ENCODE data around the gene CCDC71. TPM values are rescaled to one million over a fixed set of nuclear protein-coding genes. Genes with fewer than 3 reads are reported as not detected.

Gene CCDC71
- total and polyA plus RNA-seq, 9 of the 15 experiments (the other 6 are each of a cell fraction or from before 2014, with no cell fraction given), result 0.13 to 19.3 (median 14.3) TPM

DNA sequence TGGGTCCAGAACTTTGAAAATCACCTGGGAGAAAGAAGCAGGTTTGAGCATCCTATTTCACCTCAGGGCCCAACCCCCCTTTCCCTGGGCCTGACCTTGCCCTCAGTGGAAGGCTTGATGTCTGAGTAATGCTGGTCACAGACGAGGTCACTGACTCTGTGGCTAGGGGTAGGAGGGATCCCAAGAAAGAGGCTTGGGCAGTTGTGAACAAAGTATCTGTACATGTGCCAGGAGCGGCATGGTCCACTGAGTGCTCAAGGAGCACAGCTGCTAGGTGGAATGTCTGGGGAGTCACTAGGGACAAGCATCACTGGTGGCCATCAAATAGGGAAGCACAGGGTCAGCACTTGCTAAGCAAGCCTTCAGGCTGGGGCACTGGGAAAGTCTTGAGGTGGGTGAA is 7.3 kb downstream of the CCDC71 start:
- 57% methylated on average over 2 of the region's 2 CpGs for WGBS (ENCODE audit: insufficient coverage, low coverage, missing lambda C conversion rate)
- no peak; the same call in 2 of the 3 replicates for ATAC-seq
- no peaks in the 10 kb centered on the region for H3K27me3 ChIP-seq (ENCODE audit: control insufficient read depth in 2 of 2, insufficient read depth in 2 of 2, low read length in 2 of 2)
- no TSS peak for BruUV-seq (replicated peaks)
- H2AFZ ChIP-seq (ENCODE audit: low read depth, low read length), result no peak overlapping the region
- DNase-seq (ENCODE audit: extremely low read depth in 1 of 4, low spot score in 3 of 4), result no peak
- no peaks in the 10 kb centered on the region for H3K9me3 ChIP-seq (replicated peaks; ENCODE audit: control insufficient read depth, insufficient read depth, low read depth, low read length)
- no peaks in the 10 kb centered on the region for H4K20me1 ChIP-seq (replicated peaks; ENCODE audit: control insufficient read depth, insufficient read depth, low read length)
- H3K9ac ChIP-seq (ENCODE audit: insufficient read depth in 1 of 2, low read depth in 2 of 2, low read length in 2 of 2), result no peak overlapping the region
- in situ Hi-C loops (cut with MboI), result loop anchor here (25.0 kb wide), 1 partner anchor 279 kb away; the partner anchor contains the start of gene NICN1
- ChIA-PET POLR2A (interaction anchor here (0.7 to 0.8 kb wide), 3 partner anchors 20 to 271 kb away, joined by 3 to 5 read pairs (median 3); no protein-coding TSS in a partner anchor), CTCF (ENCODE audit: low intra/inter-chr PET ratio) (no interaction called here)
- TF ChIP-seq ZBTB12 (CRISPR knock-in tag; IDR thresholded peaks at IDR 0.05), result no peak
- no peak for TF ChIP-seq CBFB (CRISPR knock-in tag; IDR thresholded peaks at IDR 0.05)
- no peak for TF ChIP-seq POLR3G (IDR thresholded peaks at IDR 0.05; ENCODE audit: extremely low read depth, insufficient read length, insufficient replicate concordance)
- TF ChIP-seq SMARCA5 (IDR thresholded peaks at IDR 0.05), result no peak
- no peak for TF ChIP-seq FOXO4 (CRISPR knock-in tag; IDR thresholded peaks at IDR 0.05)
- TF ChIP-seq, protein P1, sequence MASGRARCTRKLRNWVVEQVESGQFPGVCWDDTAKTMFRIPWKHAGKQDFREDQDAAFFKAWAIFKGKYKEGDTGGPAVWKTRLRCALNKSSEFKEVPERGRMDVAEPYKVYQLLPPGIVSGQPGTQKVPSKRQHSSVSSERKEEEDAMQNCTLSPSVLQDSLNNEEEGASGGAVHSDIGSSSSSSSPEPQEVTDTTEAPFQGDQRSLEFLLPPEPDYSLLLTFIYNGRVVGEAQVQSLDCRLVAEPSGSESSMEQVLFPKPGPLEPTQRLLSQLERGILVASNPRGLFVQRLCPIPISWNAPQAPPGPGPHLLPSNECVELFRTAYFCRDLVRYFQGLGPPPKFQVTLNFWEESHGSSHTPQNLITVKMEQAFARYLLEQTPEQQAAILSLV (tag; IDR thresholded peaks at IDR 0.05), result no peak
- no peak for TF ChIP-seq CBFA2T2 (conservative IDR thresholded peaks at IDR 0.05)
- no peak for TF ChIP-seq ZNF217 (CRISPR knock-in tag; IDR thresholded peaks at IDR 0.05)
- TF ChIP-seq NFIC (IDR thresholded peaks at IDR 0.05), result no peak
- no peak for TF ChIP-seq FOS (IDR thresholded peaks at IDR 0.05; ENCODE audit: extremely low read depth, insufficient read length)
- no peak for TF ChIP-seq TEAD2 (tag; IDR thresholded peaks at IDR 0.05)
- TF ChIP-seq CEBPG (CRISPR knock-in tag; IDR thresholded peaks at IDR 0.05), result no peak
- TF ChIP-seq CEBPG (tag; conservative IDR thresholded peaks at IDR 0.05 in 1 of 2, IDR thresholded peaks at IDR 0.05 in 1 of 2), result no peak
- TF ChIP-seq RUNX1 (IDR thresholded peaks at IDR 0.05; ENCODE audit: low read depth), result no peak
- no peak for TF ChIP-seq MITF (IDR thresholded peaks at IDR 0.05)
- TF ChIP-seq ZNF780A (CRISPR knock-in tag; IDR thresholded peaks at IDR 0.05), result no peak
- no peak overlapping the region for H3K4me2 ChIP-seq (ENCODE audit: insufficient read depth, low read length)
- intact Hi-C loops (cut with micrococcal nuclease), result loop anchor here (5.0 kb wide), 1 partner anchor 171 kb away; no protein-coding TSS in a partner anchor
- no peaks in the 10 kb centered on the region for H3K79me2 ChIP-seq (ENCODE audit: control insufficient read depth, insufficient read depth, low read length)
- no peaks in the 10 kb centered on the region for H3K9me1 ChIP-seq (ENCODE audit: control insufficient read depth, insufficient read depth, low read length)
- no peak overlapping the region for H3K27ac ChIP-seq (ENCODE audit: extremely low read depth, low read depth, low read length)
- peaks cover 0 to 9% of the 10 kb centered on the region in 2 experiments; a peak in 2 of 5 replicates for H3K4me1 ChIP-seq (replicated peaks in 1 of 2; ENCODE audit: control insufficient read depth in 2 of 2, insufficient read depth in 2 of 2, low read length in 2 of 2)
- peaks cover 19% of the 10 kb centered on the region; the same call in 2 of the 3 replicates for H3K36me3 ChIP-seq (ENCODE audit: control insufficient read depth, insufficient read depth, low read length)
- H3K4me3 ChIP-seq, result no peak overlapping the region
- no peak for FAIRE-seq
